IPS DF 4.7 (cell line): ENCODE results near the gene MYRF.

Experiments used
- DNase-seq: peaks from one replicate; pipeline ENCODE4 v3.0.0-alpha.2; 2013; ENCODE audit warnings: low spot score; ENCODE audit errors: extremely low read depth

The MYRF gene

DNA sequence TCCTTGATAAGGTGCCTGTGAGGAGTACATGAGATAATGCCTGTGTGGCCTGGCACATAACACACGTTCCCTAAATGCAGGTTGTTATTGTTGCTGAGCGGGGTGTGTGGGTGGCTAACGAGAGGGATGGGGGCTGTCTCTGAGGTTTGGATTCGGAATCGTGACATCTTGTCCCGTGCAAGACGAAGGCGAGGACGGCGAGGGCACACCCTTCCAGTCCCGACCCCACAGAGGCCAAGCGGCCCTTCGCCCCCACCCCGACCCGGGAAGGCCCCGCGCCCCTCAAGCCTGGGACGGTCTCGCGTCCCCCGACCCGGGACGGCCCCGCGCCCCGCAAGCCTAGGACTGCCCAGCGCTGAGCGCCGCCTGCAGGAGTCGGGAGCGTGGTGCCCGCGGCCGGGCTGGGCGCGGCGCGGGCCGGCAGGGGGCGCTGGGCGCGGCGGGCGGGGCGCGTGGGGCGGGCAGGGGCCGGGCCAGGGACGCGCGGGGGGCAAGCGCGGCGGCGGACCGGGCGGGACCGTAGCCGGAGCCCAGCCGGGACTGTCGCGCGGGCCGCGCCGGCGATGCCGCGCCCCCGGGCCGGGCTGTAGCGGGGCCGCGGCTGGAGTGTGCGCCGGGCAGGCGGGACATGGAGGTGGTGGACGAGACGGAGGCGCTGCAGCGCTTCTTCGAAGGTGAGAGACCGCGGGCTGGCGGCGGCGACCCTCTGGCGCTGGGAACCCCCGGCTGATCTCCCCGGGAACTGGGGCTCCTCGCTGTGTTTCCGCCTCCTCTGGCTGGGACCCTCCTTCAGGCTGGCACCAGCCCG lies at the start of gene MYRF:
TSS of gene MYRF (plus strand) at position 520 of the 808 bp plus-strand sequence. CDS start at position 629, 109 bp downstream.
- DNase-seq: no peak

DNA sequence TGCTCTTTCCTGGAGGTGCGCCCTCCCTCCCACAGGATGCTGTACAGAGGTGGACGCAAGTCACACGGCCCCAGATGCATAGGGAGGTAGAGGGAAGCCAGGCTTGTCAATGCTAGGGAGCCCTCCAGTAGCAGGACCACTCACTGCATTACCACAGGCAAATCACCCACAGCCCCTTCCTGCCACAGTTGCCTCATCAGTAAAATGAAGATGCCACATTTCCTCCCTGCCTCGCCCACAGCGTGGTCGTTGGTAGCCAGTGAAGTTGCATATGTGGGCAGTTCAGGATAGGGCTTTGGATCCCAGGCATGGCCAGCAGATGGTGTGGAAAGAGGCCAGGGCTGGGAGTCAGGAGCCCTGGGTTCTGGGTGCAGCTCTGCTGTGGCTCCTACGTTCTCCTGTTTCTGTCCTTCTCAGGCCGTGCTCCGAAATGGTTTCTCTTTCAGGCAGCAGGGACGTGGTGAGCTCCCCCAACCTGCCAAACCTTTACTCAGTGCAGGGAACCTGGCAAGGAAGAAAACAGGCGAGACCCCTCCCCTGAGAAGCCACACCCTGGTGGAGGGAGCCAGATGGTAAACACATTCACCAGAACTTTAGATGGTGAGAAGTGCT lies 49.6 kb upstream of the MYRF start:
- DNase-seq: no peak

DNA sequence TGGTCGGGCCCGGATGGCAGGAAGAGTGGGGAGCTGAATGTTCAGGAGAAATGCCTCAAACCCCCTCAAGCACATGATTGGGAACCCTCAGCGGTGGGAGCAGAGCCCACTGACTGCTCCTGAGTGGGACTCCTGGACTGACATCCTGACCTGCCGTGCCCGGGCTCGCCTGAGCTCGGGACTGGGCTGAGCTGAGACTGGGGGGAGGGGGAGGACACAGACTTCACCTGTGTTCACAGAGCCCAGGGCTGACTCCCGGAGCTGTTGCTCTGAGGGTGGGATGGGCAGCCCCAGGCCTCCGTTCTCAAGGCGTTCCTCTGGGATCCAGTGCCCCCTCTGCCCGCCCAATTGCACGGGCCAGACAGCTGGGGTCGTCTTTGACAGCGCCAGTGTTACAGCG lies 47.6 kb upstream of the MYRF start:
- no peak for DNase-seq

DNA sequence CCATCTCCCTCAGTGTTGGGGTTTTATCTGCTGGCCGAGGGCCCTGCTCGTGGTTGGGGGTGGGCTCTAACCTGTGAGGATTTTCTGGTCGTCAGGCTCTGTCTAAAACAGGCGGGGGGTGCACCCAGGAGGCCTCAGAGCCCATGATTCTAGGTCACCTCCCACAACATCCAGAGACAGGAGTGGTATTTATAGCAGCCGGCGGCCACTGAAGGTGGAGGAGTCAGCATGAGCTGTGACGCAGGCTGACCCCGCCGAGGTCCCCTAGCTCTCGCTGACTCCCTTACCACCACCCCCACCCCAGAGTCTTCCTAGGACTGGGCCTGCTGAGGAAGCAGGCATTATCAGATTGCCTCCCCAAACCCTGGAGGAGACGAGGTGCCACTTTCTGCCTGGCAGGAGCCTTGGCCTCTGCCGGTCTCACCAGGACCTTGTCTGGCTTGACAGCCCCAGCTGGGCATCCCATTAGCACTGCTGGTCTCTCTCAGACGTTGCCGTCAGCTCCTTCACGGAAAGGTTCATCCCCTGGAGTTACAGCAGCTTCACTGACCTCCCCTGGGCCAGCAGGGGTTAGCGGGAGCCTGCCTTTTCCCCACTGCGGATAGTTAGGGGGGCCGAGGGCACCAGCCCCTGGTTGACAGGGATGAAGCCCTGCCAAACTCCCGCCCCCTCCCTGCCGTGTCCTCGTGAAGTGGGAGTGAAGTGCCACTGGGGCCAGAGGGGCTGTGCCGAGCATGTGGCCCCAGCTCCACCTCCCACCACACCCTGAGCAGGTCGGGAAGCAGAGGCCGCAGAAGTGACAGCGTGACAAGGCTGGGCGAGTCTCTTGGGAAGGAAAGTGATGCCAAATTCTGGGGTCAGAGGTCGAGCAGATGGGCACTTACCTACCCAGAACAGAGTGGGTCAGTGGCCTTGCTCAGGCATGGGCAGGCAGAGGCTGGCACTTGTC lies 45.7 kb upstream of the MYRF start:
- DNase-seq: no peak

DNA sequence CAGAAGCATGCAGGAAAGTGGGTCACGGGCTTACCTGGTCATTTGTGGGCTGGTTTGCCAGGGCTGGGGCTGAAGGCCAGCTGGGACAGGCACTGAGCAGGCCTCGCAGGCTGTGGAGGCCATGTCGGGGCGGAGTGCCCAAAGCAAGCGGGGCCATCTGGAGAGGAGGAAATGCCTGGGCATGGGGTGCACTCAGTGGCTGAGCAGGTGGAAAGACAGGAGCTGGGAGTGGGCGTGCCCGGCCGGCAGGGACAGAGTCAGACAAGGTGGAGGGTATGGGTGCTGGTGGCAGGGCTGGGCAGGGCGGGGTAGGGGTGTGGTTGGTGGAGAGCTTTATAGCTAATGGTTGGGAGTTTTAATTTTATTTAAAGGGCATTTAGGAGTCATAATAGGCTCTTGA lies 44.9 kb upstream of the MYRF start:
- no peak for DNase-seq

DNA sequence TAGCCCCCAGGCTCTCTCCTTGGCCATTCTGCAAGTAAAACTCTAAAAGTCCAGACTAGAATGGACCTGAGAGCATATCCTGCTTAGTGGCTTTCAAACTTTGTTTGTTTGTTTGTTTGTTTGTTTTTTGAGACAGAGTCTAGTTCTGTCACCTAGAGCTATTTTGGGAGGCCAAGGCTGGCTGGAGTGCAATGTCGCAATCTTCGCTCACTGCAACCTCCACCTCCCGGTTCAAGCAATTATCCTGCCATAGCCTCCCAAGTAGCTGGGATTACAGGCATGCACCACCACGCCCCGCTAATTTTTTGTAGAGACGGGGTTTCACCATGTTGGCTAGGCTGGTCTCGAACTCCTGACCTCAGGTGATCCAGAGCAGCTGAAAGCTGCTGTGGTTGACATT lies 43.3 kb upstream of the MYRF start:
- DNase-seq: no peak

DNA sequence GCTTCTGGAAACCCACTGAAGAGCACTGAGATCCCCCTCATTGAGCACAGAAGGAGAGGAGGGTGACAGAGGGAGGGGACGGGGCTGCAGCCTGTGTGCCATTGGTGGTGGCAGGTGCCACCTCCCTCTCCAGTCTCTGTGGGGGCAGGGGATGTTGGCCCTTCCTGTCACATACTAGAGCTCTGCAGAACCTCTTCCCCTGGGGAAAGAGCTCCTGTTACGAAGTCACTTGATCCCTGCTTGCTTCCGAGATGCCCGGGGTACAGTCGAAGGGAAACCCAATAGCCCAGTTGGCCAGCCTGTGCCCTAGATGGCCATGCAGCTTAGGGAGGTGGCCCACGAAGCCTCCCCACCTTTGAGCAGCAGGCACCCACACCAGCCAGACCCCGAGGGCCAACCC lies 42.9 kb upstream of the MYRF start:
- DNase-seq: no peak

DNA sequence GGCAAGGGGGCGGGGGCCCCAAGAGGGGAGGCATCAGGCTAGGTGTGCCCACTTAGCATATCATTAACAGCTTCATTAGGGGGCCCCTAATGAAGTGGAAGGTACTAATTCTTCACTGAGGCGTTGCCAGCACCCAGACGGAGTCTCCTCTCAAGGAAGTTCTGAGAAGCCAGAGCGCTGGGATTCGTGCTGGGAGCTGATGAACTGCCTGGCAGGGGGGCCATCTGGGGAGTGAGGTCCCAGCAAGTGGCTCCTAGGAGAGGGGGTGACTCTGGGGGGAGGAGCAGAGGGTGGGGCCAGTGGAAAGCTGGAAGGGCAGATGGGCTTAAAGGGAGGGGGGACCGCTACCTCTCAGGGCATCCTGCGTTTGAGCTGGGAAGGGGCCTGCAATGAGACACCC lies 42.4 kb upstream of the MYRF start:
- DNase-seq: no peak

DNA sequence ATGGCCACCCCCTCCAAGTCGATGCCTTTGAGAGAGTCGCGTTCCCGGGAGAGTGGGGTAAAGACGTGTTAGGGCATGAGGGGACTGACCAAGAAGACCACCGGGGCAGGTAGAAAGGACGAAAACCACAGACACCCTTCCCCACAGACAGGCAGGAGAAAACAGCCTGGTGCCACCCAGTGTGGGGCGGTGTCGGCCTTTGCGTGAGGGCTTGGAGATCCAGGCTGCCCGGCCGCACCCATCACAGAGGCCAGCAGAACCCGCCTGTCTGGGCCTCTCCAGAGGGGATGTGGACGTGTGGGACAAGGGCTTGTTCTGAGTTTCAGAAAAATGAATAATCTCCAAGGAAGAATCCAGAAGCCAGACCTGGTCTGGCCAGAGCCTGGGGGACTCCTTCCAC lies 41.4 kb upstream of the MYRF start:
- DNase-seq: no peak

DNA sequence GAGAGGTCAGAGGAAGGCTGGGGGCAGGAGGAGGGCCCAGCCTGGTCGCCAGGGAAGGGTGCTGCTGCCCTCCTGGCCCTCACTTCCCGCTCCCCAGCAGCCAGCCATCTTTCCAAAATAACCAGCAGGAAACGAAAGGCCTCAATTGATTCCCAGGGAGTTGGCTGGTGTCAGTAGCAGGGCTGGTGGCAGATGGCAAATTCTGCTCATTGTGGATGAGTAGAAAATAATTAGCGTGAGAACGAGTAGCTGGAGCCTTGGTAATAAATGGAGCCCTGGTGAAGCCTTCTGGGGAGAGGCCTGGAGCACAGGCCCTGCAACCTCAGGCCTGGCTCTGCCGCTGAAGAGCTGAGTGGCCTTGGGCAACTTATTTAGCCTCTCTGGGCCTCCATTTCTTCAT lies 40.9 kb upstream of the MYRF start:
- DNase-seq: no peak

DNA sequence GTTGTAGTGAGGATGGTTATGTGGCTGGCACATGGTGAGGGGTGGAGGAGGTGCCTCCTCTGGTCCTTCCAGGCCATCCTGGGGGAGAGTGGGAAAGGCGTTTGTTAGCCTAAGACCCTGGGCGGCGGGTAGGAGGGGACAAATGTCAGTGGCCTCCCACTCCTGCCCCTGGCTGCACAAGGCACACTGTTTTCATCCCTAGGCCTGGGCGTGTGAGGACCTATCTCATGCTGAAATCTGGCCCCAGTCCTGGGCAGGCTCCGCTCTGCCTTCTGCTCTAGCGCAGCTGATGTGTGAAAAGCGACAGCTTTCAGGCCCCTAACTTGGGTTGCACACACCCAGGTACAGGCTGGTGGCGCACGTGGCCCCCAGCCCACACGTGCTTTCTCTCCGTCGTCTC lies 40.1 kb upstream of the MYRF start:
- no peak for DNase-seq

DNA sequence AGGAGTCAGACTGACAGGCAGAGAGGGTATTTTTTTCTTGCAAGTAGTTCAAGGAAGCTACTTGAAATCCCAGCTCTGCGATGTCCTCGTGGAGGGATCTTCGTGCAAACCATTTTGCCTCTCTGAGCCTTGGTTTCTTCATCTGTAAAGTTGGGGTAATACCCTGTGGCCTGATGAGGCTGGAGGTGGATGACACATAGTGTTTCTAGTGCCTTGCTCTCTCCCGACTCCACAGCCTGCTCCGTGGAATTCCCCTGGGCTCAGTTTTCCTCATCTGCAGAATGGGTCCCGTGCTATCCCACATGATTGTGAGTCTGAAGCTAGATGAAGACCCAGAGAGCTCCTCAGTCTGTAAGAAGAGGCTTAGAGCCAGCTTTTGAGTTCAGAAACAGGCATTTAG lies 39.6 kb upstream of the MYRF start:
- DNase-seq: no peak

- DNase-seq: no peak
Measured at GRCh38 chr11:61713464-61713863, 39.0 kb upstream of the MYRF start.

DNA sequence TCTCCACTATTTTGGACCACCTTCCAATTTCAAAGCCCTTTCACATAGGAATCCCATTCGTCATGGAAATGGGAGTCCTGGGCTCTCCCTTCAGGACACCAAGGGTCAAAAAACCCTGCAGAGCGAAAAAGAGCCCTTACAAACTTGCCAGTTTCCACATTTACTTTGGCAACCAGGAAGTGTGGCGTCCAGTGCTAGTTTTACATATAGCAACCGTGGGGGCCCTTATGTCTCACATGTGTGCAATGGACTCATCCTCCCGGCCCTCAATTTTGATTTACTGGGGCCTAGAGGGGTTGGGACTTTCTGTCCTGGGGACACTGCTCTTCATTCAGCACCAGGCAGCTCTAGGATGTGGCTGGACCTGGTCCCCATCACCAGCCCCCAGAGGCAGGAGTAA lies 38.5 kb upstream of the MYRF start:
- DNase-seq: no peak

DNA sequence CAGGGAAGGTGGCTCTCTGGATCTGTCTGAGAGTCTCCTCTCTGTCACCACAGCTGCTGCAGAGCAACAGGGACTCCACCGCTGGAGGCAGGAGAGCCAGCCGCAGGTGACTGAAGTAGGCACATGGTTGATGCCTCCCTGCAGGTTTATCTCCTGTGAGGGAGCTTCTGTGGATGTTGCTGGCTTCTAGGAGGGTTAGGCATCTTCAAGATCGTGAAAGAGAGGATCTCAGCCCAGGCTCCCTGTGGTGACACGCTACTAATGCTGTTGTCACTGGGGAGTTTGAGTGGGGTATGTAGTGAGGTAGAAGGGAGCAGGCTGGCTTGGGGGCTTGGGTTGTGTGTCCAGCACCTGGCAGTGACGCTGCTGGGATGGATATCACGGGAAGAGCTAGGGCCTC lies 38.1 kb upstream of the MYRF start:
- DNase-seq: no peak

DNA sequence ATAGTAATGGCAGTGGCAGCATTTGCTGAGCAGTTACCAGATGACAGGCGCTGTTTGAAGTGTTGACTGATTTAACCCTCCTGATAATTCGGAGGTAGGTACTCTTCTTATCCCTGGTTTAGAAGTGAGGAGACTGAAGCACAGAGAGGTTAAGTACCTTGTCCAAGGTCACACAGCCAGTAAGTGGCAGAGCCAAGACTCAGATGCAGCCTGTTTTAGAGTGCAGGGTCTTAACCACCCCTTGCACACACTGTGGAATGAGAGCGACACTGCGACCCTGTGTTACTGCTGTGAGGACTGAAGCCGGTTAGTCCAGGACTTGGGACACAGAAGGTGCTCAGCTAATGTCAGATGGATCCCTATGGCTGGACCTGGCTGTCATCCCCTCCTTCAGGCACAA lies 37.5 kb upstream of the MYRF start:
- no peak for DNase-seq

DNA sequence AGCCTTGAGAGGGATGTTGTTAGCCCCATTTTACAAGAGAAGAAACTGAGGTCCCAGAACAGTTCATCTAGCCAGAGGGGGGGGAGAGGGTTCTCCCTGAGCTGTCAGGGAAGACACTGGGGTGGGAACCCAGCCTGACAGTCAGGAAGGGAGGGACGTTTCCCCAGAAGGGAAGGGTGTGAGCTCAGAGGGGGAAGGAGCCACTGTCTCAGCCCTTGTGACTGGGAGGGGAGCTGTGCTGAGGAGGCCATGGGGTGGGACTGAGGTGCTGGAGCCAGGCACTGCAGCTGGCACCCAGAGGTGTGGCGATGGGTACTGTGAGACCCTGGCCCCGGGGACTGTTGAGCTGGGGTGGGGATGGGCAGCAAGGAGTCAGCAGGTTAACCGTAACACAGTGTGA lies 36.6 kb upstream of the MYRF start:
- no peak for DNase-seq

DNA sequence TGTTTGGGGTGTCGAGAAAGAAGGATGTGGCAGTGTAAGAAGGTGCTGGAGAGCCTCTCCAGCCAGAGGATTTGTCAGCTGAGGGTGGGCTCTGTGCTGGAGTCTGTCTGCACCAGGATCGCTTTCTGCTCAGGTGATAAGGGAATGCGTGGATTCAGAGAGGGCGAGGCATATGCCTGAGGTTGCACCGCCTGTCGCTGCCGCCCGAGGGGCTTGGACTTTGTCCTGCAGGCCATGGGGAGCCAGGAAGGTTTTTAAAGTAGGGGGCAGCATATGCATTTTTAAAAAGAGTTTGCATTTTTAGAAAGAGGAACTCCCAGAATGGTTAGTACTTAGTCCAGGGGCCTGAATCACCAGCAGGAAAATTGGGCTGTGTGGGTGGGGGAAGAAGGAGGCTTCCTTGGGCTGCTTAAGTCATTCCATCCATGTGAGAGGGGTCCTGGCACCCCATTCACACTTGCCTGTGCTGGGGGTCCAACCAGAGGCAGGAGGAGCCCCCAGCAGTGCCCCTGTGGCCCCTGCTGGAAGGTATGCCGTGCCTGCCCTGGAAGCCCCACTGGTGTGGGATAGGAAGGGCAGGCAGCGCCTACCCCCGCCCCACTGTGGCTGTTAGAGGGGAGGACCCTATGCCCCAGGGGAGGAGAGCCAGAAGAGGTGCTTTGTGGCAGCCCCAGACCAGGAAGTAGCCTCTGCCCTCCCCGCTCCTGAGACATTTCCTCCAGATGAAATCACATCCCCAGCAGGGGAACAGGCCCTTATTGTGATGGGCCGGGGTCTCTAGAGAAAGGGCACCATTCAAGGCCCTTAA lies 35.8 kb upstream of the MYRF start:
- DNase-seq: no peak

- no peak for DNase-seq
Measured at GRCh38 chr11:61717286-61718033, 35.0 kb upstream of the MYRF start.

GRCh38 chr11:61718046-61718531 lies 34.3 kb upstream of the MYRF start:
- no peak for DNase-seq
